Stomach smooth muscle (tissue), 2 donors: ENCODE results near the gene HEATR5B.
A peak's percentile ranks its signal among the peaks of the same experiment; 100 is the strongest.

Experiments used
- H3K27ac ChIP-seq: one replicate; pipeline ENCODE4 v1.7.0; 2013; ENCODE audit warnings: mild to moderate bottlenecking, low read length, inconsistent platforms
- H3K27me3 ChIP-seq, 2 donors: one replicate each; pipeline ENCODE4 v1.7.0; 2013; ENCODE audit warnings: low read length in 2 of 2; ENCODE audit not compliant: insufficient read depth in 2 of 2, control insufficient read depth in 1 of 2
- H3K36me3 ChIP-seq, 2 donors: one replicate each; pipeline ENCODE4 v1.7.0; 2013; ENCODE audit warnings: low read length in 2 of 2; ENCODE audit not compliant: control insufficient read depth in 2 of 2, insufficient read depth in 2 of 2
- H3K4me1 ChIP-seq: one replicate; pipeline ENCODE4 v1.7.0; 2013; ENCODE audit warnings: low read length; ENCODE audit not compliant: control insufficient read depth, insufficient read depth
- H3K4me3 ChIP-seq, 2 donors: one replicate each; pipeline ENCODE4 v1.7.0; 2013; ENCODE audit warnings: low read length in 2 of 2
- H3K9ac ChIP-seq, 2 donors: one replicate each; pipeline ENCODE4 v1.7.0; 2013; ENCODE audit warnings: low read length in 2 of 2, mild to moderate bottlenecking in 1 of 2
- H3K9me3 ChIP-seq, 2 donors: one replicate each; pipeline ENCODE4 v1.7.0; 2013; ENCODE audit warnings: low read length in 2 of 2; ENCODE audit not compliant: control insufficient read depth in 2 of 2
- donor health status: healthy.
- donor health status: Pancreatic carcinoma.

Gene HEATR5B

GRCh38 chr2:37102588-37102987 is 18.4 kb upstream of the HEATR5B start:
- Histone ChIP-seq H3K9ac (no peak overlapping the region), H3K4me3 (no peak overlapping the region), H3K27ac (no peak overlapping the region), H3K27me3 (no peaks in the 10 kb centered on the region), H3K9me3 (no peaks in the 10 kb centered on the region), H3K4me1 (no peaks in the 10 kb centered on the region), H3K36me3 (peaks cover 15 to 32% of the 10 kb centered on the region in 2 donors)

- Histone ChIP-seq H3K9me3 (no peaks in the 10 kb centered on the region), H3K9ac (no peak overlapping the region), H3K27ac (no peak overlapping the region), H3K36me3 (peaks cover 15 to 33% of the 10 kb centered on the region in 2 donors), H3K4me3 (no peak overlapping the region), H3K27me3 (no peaks in the 10 kb centered on the region), H3K4me1 (no peaks in the 10 kb centered on the region)
Observed at GRCh38 chr2:37100054-37100453, 15.9 kb upstream of the HEATR5B start.

- Histone ChIP-seq H3K4me3 (no peak overlapping the region), H3K27me3 (no peaks in the 10 kb centered on the region), H3K9me3 (no peaks in the 10 kb centered on the region), H3K4me1 (no peaks in the 10 kb centered on the region), H3K36me3 (peaks cover 22 to 41% of the 10 kb centered on the region in 2 donors), H3K9ac (no peak overlapping the region), H3K27ac (no peak overlapping the region)
Observed at GRCh38 chr2:37098416-37099118, 14.4 kb upstream of the HEATR5B start.

DNA sequence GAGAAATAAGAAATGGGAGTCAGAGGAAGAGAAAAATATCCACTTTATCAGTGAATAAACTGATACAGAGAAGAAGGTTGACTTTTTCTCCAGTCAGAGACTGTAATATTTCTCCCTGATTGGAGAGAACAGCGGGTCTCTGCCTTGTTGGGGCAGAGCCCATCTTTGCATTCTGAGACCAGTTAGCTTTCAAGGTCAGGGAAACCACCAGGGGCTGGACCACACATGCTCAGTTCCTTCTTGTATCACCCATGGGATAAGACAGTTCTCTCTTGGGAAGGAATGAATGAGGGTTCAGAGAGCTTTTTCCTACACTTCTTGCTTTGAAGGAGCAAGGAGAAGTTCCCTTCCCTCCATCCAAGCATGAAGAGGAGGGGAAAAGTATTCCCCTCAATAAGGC is 12.4 kb upstream of the HEATR5B start:
- no peaks in the 10 kb centered on the region for H3K4me1 ChIP-seq
- peaks cover 24 to 46% of the 10 kb centered on the region in 2 donors for H3K36me3 ChIP-seq
- H3K4me3 ChIP-seq: no peak overlapping the region
- H3K9me3 ChIP-seq: no peaks in the 10 kb centered on the region
- no peak overlapping the region for H3K27ac ChIP-seq
- no peak overlapping the region for H3K9ac ChIP-seq
- no peaks in the 10 kb centered on the region for H3K27me3 ChIP-seq

GRCh38 chr2:37091873-37092272 is 7.7 kb upstream of the HEATR5B start:
- Histone ChIP-seq H3K27ac (no peak overlapping the region), H3K27me3 (no peaks in the 10 kb centered on the region), H3K9ac (no peak overlapping the region), H3K4me3 (no peak overlapping the region), H3K4me1 (no peaks in the 10 kb centered on the region), H3K36me3 (peaks cover 25 to 33% of the 10 kb centered on the region in 2 donors), H3K9me3 (no peaks in the 10 kb centered on the region)

DNA sequence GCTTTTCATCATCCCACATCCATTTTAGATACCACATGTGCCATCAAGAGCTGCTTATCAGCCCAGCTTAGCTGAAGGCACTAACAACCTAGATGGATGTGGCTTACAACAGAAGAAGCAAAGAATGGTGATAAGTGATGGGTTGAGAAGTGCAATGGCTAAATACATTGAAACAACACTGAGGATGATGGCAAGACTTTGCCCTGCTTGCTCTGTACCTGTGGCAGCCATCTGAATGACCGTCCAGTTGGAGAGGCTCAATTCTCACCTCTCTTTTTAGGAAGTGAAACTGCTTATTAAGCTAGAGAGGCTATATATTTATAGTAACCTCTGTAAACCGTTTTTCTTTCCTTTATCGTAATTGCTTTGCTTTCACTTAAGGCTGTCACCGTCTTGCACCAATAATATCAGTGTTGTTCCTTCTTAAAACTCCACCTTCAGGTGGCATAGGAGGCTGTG is 5.9 kb upstream of the HEATR5B start:
- no peak overlapping the region for H3K4me3 ChIP-seq
- H3K27ac ChIP-seq: no peak overlapping the region
- H3K36me3 ChIP-seq: peaks cover 20 to 25% of the 10 kb centered on the region in 2 donors
- H3K27me3 ChIP-seq: no peaks in the 10 kb centered on the region
- H3K9me3 ChIP-seq: no peaks in the 10 kb centered on the region
- no peak overlapping the region for H3K9ac ChIP-seq
- H3K4me1 ChIP-seq: no peaks in the 10 kb centered on the region

DNA sequence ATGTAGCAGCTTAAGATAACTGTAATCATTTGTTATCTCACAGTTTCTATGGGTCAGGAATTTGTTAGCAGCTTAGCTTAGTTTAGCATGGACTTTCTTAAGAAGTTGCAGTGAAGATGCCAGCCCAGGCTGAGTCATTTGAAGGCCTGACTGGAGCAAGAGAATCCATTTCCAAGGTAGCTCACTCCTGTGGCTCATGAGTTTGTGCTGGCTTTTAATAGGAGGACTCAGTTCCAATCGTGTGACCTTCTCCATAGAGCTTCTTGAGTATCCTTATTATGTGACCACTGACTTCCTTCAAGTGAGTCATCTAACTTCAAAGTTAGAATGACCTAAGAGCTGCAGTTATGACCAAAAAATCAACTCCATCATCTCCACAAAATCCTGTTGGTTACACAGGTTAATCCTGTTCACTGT is 1.6 kb upstream of the HEATR5B start:
- Histone ChIP-seq H3K4me1 (peaks cover 7% of the 10 kb centered on the region), H3K9ac (no peak overlapping the region), H3K36me3 (peaks cover 11 to 15% of the 10 kb centered on the region in 2 donors), H3K9me3 (no peaks in the 10 kb centered on the region), H3K27me3 (no peaks in the 10 kb centered on the region), H3K27ac (no peak overlapping the region), H3K4me3 (no peak overlapping the region)

- Histone ChIP-seq H3K4me3 (peak overlapping the region; percentile 94 to 99), H3K36me3 (peaks cover 8 to 11% of the 10 kb centered on the region in 2 donors), H3K4me1 (peaks cover 7% of the 10 kb centered on the region), H3K27ac (no peak overlapping the region), H3K9me3 (no peaks in the 10 kb centered on the region), H3K9ac (peak overlapping the region; percentile 74 to 92), H3K27me3 (no peaks in the 10 kb centered on the region)
Observed at GRCh38 chr2:37084797-37085196, 625 bp upstream of the HEATR5B start.

- Histone ChIP-seq H3K36me3 (peaks cover 10 to 22% of the 10 kb centered on the region in 2 donors), H3K27ac (no peak overlapping the region), H3K4me1 (peaks cover 7% of the 10 kb centered on the region), H3K9ac (no peak overlapping the region), H3K27me3 (no peaks in the 10 kb centered on the region), H3K4me3 (no peak overlapping the region), H3K9me3 (no peaks in the 10 kb centered on the region)
Observed at GRCh38 chr2:37080689-37081088, 3.5 kb downstream of the HEATR5B start.

DNA sequence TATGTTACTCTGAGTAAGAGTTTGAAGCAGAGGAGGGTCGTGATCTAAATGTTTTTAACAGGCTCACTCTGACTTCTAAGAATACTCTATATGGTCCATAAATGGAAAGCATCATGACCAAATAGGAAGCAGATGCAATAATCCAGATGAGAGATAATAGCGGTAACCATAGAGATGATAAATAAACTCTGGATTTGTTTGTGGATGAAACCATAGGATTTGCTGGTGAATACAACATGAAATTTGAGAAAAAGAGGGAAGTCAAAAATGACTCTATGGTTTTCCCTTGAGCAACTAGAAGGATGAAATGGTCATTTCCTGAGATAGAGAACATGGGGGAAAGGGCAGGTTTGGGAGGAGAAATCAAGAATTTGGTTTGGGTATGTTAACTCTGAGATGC is 3.9 kb downstream of the HEATR5B start:
- Histone ChIP-seq H3K9ac (no peak overlapping the region), H3K27ac (no peak overlapping the region), H3K36me3 (peaks cover 10 to 23% of the 10 kb centered on the region in 2 donors), H3K27me3 (no peaks in the 10 kb centered on the region), H3K4me1 (peaks cover 7% of the 10 kb centered on the region), H3K9me3 (no peaks in the 10 kb centered on the region), H3K4me3 (no peak overlapping the region)

DNA sequence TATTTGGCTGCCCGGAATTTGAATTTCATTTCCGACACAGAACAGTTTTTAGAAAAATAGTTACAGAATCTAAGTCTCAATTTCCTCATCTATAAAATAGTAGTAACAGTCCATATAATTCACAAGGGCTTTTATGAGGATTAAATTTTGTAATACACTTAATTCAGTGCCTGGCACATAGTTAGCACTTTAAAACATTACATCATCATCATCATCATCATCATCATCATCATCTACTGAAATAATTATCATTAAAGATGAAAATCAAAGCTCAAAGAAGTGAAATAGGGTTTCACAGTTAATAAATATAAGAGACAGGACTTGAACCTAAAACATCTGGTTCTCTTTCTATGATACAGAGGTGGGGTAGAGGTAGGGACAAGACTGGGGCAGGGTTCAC is 13.2 kb downstream of the HEATR5B start:
- Histone ChIP-seq H3K4me3 (no peak overlapping the region), H3K9me3 (no peaks in the 10 kb centered on the region), H3K36me3 (peaks cover 13 to 21% of the 10 kb centered on the region in 2 donors), H3K27me3 (no peaks in the 10 kb centered on the region), H3K4me1 (no peaks in the 10 kb centered on the region), H3K9ac (no peak overlapping the region), H3K27ac (no peak overlapping the region)
